ENCODE data around the gene SLC9A9. TPM values are rescaled to one million over a fixed set of nuclear protein-coding genes. Genes with fewer than 3 reads are reported as not detected.

SLC9A9 gene
- total and polyA plus RNA-seq, 9 of the 15 experiments (the other 6 are each of a cell fraction or from before 2014, with no cell fraction given) = 0.03 to 0.13 TPM; not detected in 7

GRCh38 chr3:143590660-143591059, 257.6 kb downstream of the SLC9A9 start (continued):
- TF ChIP-seq RBM15 (IDR thresholded peaks at IDR 0.05; ENCODE audit: insufficient read depth, low read length) (no peak), RUNX1 (IDR thresholded peaks at IDR 0.05; ENCODE audit: low read depth) (no peak), CBX1 (IDR thresholded peaks at IDR 0.05; ENCODE audit: low read depth) (no peak), HDAC1 (IDR thresholded peaks at IDR 0.05) (peak in 1 of 2 experiments; percentile 80; a peak in 2 of 4 replicates), XRCC3 (IDR thresholded peaks at IDR 0.05) (no peak), MLX (CRISPR knock-in tag; conservative IDR thresholded peaks at IDR 0.05) (no peak), LEF1 (IDR thresholded peaks at IDR 0.05) (peak; percentile 40; the same call in 1 of the 2 replicates), MCM2 (IDR thresholded peaks at IDR 0.05; ENCODE audit: low read depth) (no peak), YBX1 (IDR thresholded peaks at IDR 0.05) (no peak), TRIM24 (IDR thresholded peaks at IDR 0.05) (peak; percentile 63 to 72), ZBTB12 (CRISPR knock-in tag; IDR thresholded peaks at IDR 0.05) (no peak), CCNT2 (IDR thresholded peaks at IDR 0.05; ENCODE audit: borderline replicate concordance, extremely low read depth, insufficient read length, low read depth, low read length) (peak; percentile 34), TCF3 (CRISPR knock-in tag; IDR thresholded peaks at IDR 0.05) (peak; percentile 78), NFIC (IDR thresholded peaks at IDR 0.05) (peak; percentile 65), NCOA6 (IDR thresholded peaks at IDR 0.05) (no peak), TEAD4 (IDR thresholded peaks at IDR 0.05; ENCODE audit: low read length) (peak; percentile 91), TEAD4 (CRISPR knock-in tag; IDR thresholded peaks at IDR 0.05; ENCODE audit: borderline replicate concordance) (no peak), L3MBTL2 (IDR thresholded peaks at IDR 0.05) (0 out of 2 replicates have a peak, but pooled peaks have one; percentile 29), ZNF785 (CRISPR knock-in tag; IDR thresholded peaks at IDR 0.05) (no peak), ELF1 (tag; IDR thresholded peaks at IDR 0.05) (no peak), TBL1XR1 (IDR thresholded peaks at IDR 0.05; ENCODE audit: low read length in 2 of 2) (0 out of 4 replicates have a peak, but pooled peaks of 1 of the 2 experiments have one; percentile 40), CREB1 (IDR thresholded peaks at IDR 0.05) (peak; percentile 47; the same call in 1 of the 2 replicates), CREB1 (CRISPR knock-in tag; IDR thresholded peaks at IDR 0.05) (no peak), ZNF695 (CRISPR knock-in tag; IDR thresholded peaks at IDR 0.05) (no peak), NR2C1 (IDR thresholded peaks at IDR 0.05) (no peak), NR2C1 (tag; IDR thresholded peaks at IDR 0.05) (no peak), NCOR1 (IDR thresholded peaks at IDR 0.05) (peak; percentile 85), STAT5A (IDR thresholded peaks at IDR 0.05; ENCODE audit: borderline replicate concordance, low read length) (peak; percentile 80)
